Measurements from ENCODE around the gene COQ7.

COQ7 gene

DNA sequence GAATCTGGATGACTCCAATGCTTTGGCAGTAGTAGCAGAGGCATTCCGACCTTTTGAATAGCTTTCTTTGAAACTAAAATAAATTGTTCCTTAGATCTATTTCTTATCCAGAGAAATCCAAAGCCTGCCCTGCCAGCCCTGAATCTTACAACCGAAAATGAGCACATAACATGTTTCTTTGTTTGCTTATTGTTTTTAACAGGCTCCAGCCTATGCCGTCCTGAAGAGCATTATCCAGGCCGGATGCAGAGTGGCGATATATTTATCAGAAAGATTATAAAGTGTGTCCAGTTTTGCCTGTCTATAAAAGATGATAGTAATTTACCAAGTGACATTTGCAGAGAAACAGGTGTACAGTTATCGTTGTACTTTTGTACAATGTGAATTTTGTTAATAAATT, 10.5 kb downstream of the COQ7 start:
- DNase-seq (ENCODE audit: low read depth in 1 of 2, low spot score in 1 of 2), result no peak
- H3K27ac ChIP-seq (replicated peaks), result no peak overlapping the region
- no peak overlapping the region for H3K4me3 ChIP-seq (replicated peaks; ENCODE audit: insufficient read depth, low read length)
- no peaks in the 10 kb centered on the region for H3K27me3 ChIP-seq (ENCODE audit: insufficient read depth, poor library complexity, severe bottlenecking)
- no peak for TF ChIP-seq REST (IDR thresholded peaks at IDR 0.05; ENCODE audit: insufficient replicate concordance, low read depth)
- TF ChIP-seq GABPA (IDR thresholded peaks at IDR 0.05; ENCODE audit: low read depth), result no peak
- no peak for TF ChIP-seq POLR2AphosphoS5 (IDR thresholded peaks at IDR 0.05; ENCODE audit: low read depth)
- no peak for TF ChIP-seq SPI1 (IDR thresholded peaks at IDR 0.05; ENCODE audit: borderline replicate concordance, low read depth)
- TF ChIP-seq CTCF (IDR thresholded peaks at IDR 0.05; ENCODE audit: insufficient read depth, low read length), result no peak

GRCh38 chr16:19083670-19084069, 16.3 kb downstream of the COQ7 start:
- no peaks in the 10 kb centered on the region for H3K27me3 ChIP-seq (ENCODE audit: insufficient read depth, poor library complexity, severe bottlenecking)
- H3K4me3 ChIP-seq (replicated peaks; ENCODE audit: insufficient read depth, low read length), result no peak overlapping the region
- DNase-seq (ENCODE audit: low read depth in 1 of 2, low spot score in 1 of 2), result no peak
- no peak overlapping the region for H3K27ac ChIP-seq (replicated peaks)
- TF ChIP-seq CTCF (IDR thresholded peaks at IDR 0.05; ENCODE audit: insufficient read depth, low read length) (no peak), POLR2AphosphoS5 (IDR thresholded peaks at IDR 0.05; ENCODE audit: low read depth) (no peak), GABPA (IDR thresholded peaks at IDR 0.05; ENCODE audit: low read depth) (no peak), REST (IDR thresholded peaks at IDR 0.05; ENCODE audit: insufficient replicate concordance, low read depth) (no peak), SPI1 (IDR thresholded peaks at IDR 0.05; ENCODE audit: borderline replicate concordance, low read depth) (no peak)

GRCh38 chr16:19084139-19084538, 16.7 kb downstream of the COQ7 start:
- Histone ChIP-seq H3K27me3 (ENCODE audit: insufficient read depth, poor library complexity, severe bottlenecking) (no peaks in the 10 kb centered on the region), H3K4me3 (replicated peaks; ENCODE audit: insufficient read depth, low read length) (no peak overlapping the region), H3K27ac (replicated peaks) (no peak overlapping the region)
- TF ChIP-seq POLR2AphosphoS5 (IDR thresholded peaks at IDR 0.05; ENCODE audit: low read depth) (no peak), SPI1 (IDR thresholded peaks at IDR 0.05; ENCODE audit: borderline replicate concordance, low read depth) (no peak), CTCF (IDR thresholded peaks at IDR 0.05; ENCODE audit: insufficient read depth, low read length) (no peak), REST (IDR thresholded peaks at IDR 0.05; ENCODE audit: insufficient replicate concordance, low read depth) (no peak), GABPA (IDR thresholded peaks at IDR 0.05; ENCODE audit: low read depth) (no peak)
- no peak for DNase-seq (ENCODE audit: low read depth in 1 of 2, low spot score in 1 of 2)

Data from HL-60 (cell line).